Mesenchymal stem cell (in vitro differentiated cells and primary cell): ENCODE data around the gene ZG16.
"Not testable (repeated sequence)": the region's sequence is repeated elsewhere in the genome, so short reads cannot be mapped to it uniquely, and the experiment has no call there.

Experiments
- DNase-seq: peaks from one replicate; pipeline ENCODE4 v3.0.0-alpha.2; 2013
- H2AFZ ChIP-seq: one replicate; pipeline ENCODE4 v1.6.1; 2013; ENCODE audit warnings: low read depth, mild to moderate bottlenecking, control low read depth, inconsistent platforms, low read length, moderate library complexity
- H2AK5ac ChIP-seq: 2 replicates; pipeline ENCODE4 v1.6.1; 2013; ENCODE audit warnings: low read length, moderate library complexity, mild to moderate bottlenecking, inconsistent platforms; ENCODE audit not compliant: severe bottlenecking
- H2BK120ac ChIP-seq: one replicate; pipeline ENCODE4 v1.6.1; 2013; ENCODE audit warnings: low read depth, mild to moderate bottlenecking, inconsistent platforms, low read length, moderate library complexity
- H2BK12ac ChIP-seq, 2 experiments: one replicate each; pipeline ENCODE4 v1.6.1; 2013; ENCODE audit warnings: inconsistent platforms in 2 of 2, low read length in 2 of 2, mild to moderate bottlenecking in 2 of 2, moderate library complexity in 2 of 2, control low read depth in 1 of 2
- H2BK15ac ChIP-seq: one replicate; pipeline ENCODE4 v1.6.1; 2013; ENCODE audit warnings: mild to moderate bottlenecking, low read depth, inconsistent platforms; ENCODE audit not compliant: poor library complexity, severe bottlenecking
- H2BK5ac ChIP-seq: 2 replicates; pipeline ENCODE4 v1.6.1; 2013; ENCODE audit warnings: low read depth, mild to moderate bottlenecking, low read length, control low read depth, inconsistent platforms; ENCODE audit not compliant: poor library complexity, severe bottlenecking
- H3K14ac ChIP-seq, 2 experiments: one replicate each; pipeline ENCODE4 v1.6.1; 2013; ENCODE audit warnings: inconsistent platforms in 2 of 2, low read length in 2 of 2, control low read depth in 1 of 2, mild to moderate bottlenecking in 1 of 2, moderate library complexity in 1 of 2
- H3K18ac ChIP-seq, 2 experiments: one replicate each; pipeline ENCODE4 v1.6.1; 2013; ENCODE audit warnings: inconsistent platforms in 2 of 2, low read length in 2 of 2, control low read depth in 1 of 2, low read depth in 1 of 2, mild to moderate bottlenecking in 1 of 2
- H3K23ac ChIP-seq, 2 experiments: one replicate each; pipeline ENCODE4 v1.6.1; 2013; ENCODE audit warnings: inconsistent platforms in 2 of 2, low read length in 2 of 2, mild to moderate bottlenecking in 2 of 2, moderate library complexity in 2 of 2, control low read depth in 1 of 2
- H3K27ac ChIP-seq: 2 replicates; pipeline ENCODE4 v1.5.1; 2013; ENCODE audit warnings: mild to moderate bottlenecking, moderate library complexity, low read length, control low read depth, inconsistent platforms; ENCODE audit not compliant: poor library complexity, severe bottlenecking
- H3K27me3 ChIP-seq, 2 experiments: 2 replicates each; pipeline versions ENCODE4 v1.6.1 to v1.7.0; 2013; ENCODE audit warnings: low read length in 2 of 2, mild to moderate bottlenecking in 2 of 2, moderate library complexity in 2 of 2, control low read depth in 1 of 2, inconsistent platforms in 1 of 2; ENCODE audit not compliant: control insufficient read depth in 1 of 2, insufficient read depth in 1 of 2
- H3K36me3 ChIP-seq, 2 experiments: 2 replicates each; pipeline versions ENCODE4 v1.6.1 to v1.7.0; 2013; ENCODE audit warnings: low read length in 2 of 2, control low read depth in 1 of 2, inconsistent platforms in 1 of 2, low read depth in 1 of 2, mild to moderate bottlenecking in 1 of 2; ENCODE audit not compliant: insufficient read depth in 2 of 2, control insufficient read depth in 1 of 2
- H3K4ac ChIP-seq, 2 experiments: one replicate each; pipeline ENCODE4 v1.6.1; 2013; ENCODE audit warnings: inconsistent platforms in 2 of 2, low read length in 2 of 2, mild to moderate bottlenecking in 2 of 2, moderate library complexity in 2 of 2, control low read depth in 1 of 2, low read depth in 1 of 2
- H3K4me1 ChIP-seq: 2 replicates; pipeline ENCODE4 v1.6.1; 2013; ENCODE audit warnings: low read depth, low read length, control low read depth; ENCODE audit not compliant: control insufficient read depth, insufficient read depth
- H3K4me2 ChIP-seq: 2 replicates; pipeline ENCODE4 v1.6.1; 2013; ENCODE audit warnings: low read length, mild to moderate bottlenecking, inconsistent platforms; ENCODE audit not compliant: poor library complexity, severe bottlenecking
- H3K4me3 ChIP-seq, 2 experiments: 2 replicates each; pipeline versions ENCODE4 v1.5.1 to v1.7.0; 2013; ENCODE audit warnings: low read length in 2 of 2, mild to moderate bottlenecking in 2 of 2, control low read depth in 1 of 2, low read depth in 1 of 2; ENCODE audit not compliant: insufficient read depth in 1 of 2
- H3K79me1 ChIP-seq: replicated peaks from 2 replicates; pipeline ENCODE4 v1.6.1; 2013; ENCODE audit warnings: mild to moderate bottlenecking, control low read depth, low read length, inconsistent platforms; ENCODE audit not compliant: poor library complexity, severe bottlenecking
- H3K9ac ChIP-seq: 2 replicates; pipeline ENCODE4 v1.7.0; 2013; ENCODE audit warnings: mild to moderate bottlenecking, low read length, moderate library complexity
- H3K9me3 ChIP-seq: 2 replicates; pipeline ENCODE4 v1.7.0; 2013; ENCODE audit warnings: mild to moderate bottlenecking, low read length; ENCODE audit not compliant: control insufficient read depth
- H4K8ac ChIP-seq: one replicate; pipeline ENCODE4 v1.6.1; 2013; ENCODE audit warnings: inconsistent platforms, mild to moderate bottlenecking, low read length, moderate library complexity
- H4K91ac ChIP-seq: one replicate; pipeline ENCODE4 v1.6.1; 2013; ENCODE audit warnings: mild to moderate bottlenecking, low read length, inconsistent platforms
- WGBS: methylation state at CpG from one replicate; pipeline ENCODE4 v1.1.7; 2013; ENCODE audit warnings: mixed read lengths; 5-methylcytosine and 5-hydroxymethylcytosine counted together

Gene ZG16

GRCh38 chr16:29753516-29753915, 24.5 kb upstream of the ZG16 start:
- Histone ChIP-seq H3K18ac (no peak overlapping the region), H3K79me1 (no peaks in the 10 kb centered on the region), H3K27ac (no peak overlapping the region), H3K4ac (no peak overlapping the region), H3K36me3 (no peaks in the 10 kb centered on the region), H2BK12ac (no peak overlapping the region), H3K4me1 (peaks cover 3% of the 10 kb centered on the region), H3K9me3 (no peaks in the 10 kb centered on the region), H2BK120ac (no peak overlapping the region), H3K4me3 (no peak overlapping the region), H2AFZ (no peak overlapping the region), H3K9ac (no peak overlapping the region), H3K23ac (no peak overlapping the region), H2BK5ac (no peak overlapping the region), H4K91ac (no peak overlapping the region), H2BK15ac (no peak overlapping the region), H3K14ac (no peak overlapping the region), H4K8ac (no peak overlapping the region), H3K27me3 (no peaks in the 10 kb centered on the region), H3K4me2 (no peak overlapping the region), H2AK5ac (no peak overlapping the region)
- WGBS, result 50% methylated on average over 1 of the region's 1 CpG
- DNase-seq, result no peak

DNA sequence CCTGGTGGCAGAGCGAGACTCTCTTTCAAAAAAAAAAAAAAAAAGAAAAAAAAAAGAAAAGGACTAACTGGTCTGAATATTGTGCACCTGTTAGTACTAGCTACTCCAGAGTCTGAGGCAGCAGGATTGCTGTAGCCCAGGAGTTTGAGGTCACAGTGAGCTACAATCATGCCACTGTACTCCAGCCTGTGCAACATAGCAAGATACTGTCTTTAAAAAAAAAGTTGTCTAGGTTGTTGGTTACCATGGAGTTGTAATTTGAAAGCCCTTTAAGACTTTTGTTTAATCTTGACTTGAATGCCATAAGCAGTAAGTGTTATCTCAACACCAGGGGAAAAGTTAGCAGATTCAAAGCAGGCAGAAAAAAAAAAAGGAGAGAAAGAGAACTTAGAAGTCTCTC, 21.4 kb upstream of the ZG16 start:
- peak; percentile 7 for DNase-seq
- H3K23ac ChIP-seq, result no peak overlapping the region
- no peak overlapping the region for H2BK12ac ChIP-seq
- H4K91ac ChIP-seq, result no peak overlapping the region
- H3K4ac ChIP-seq, result no peak overlapping the region
- no peak overlapping the region for H3K4me3 ChIP-seq
- no CpG with 5 or more reads among the region's 1 CpG for WGBS
- no peak overlapping the region for H2BK15ac ChIP-seq
- H3K9me3 ChIP-seq, result no peaks in the 10 kb centered on the region
- H2BK120ac ChIP-seq, result no peak overlapping the region
- H3K27ac ChIP-seq, result no peak overlapping the region
- H2BK5ac ChIP-seq, result no peak overlapping the region
- H2AK5ac ChIP-seq, result no peak overlapping the region
- H4K8ac ChIP-seq, result no peak overlapping the region
- peaks cover 5% of the 10 kb centered on the region for H3K4me1 ChIP-seq
- no peaks in the 10 kb centered on the region for H3K79me1 ChIP-seq
- H3K27me3 ChIP-seq, result no peaks in the 10 kb centered on the region
- no peak overlapping the region for H3K9ac ChIP-seq
- no peak overlapping the region for H3K14ac ChIP-seq
- no peaks in the 10 kb centered on the region for H3K36me3 ChIP-seq
- no peak overlapping the region for H3K4me2 ChIP-seq
- H2AFZ ChIP-seq, result no peak overlapping the region
- H3K18ac ChIP-seq, result no peak overlapping the region

- H2AFZ ChIP-seq, H4K8ac ChIP-seq, H3K23ac ChIP-seq, H3K27me3 ChIP-seq, H2BK12ac ChIP-seq, H3K18ac ChIP-seq, H3K9ac ChIP-seq, H3K36me3 ChIP-seq, H2BK120ac ChIP-seq, H2BK15ac ChIP-seq, H2BK5ac ChIP-seq, H3K4me3 ChIP-seq, H3K9me3 ChIP-seq, H3K4ac ChIP-seq, H3K79me1 ChIP-seq, H3K27ac ChIP-seq, H2AK5ac ChIP-seq, H3K14ac ChIP-seq, H3K4me1 ChIP-seq, H3K4me2 ChIP-seq, DNase-seq, H4K91ac ChIP-seq: not testable (repeated sequence)
- WGBS, result 87% methylated on average over 8 of the region's 8 CpGs
Measured at GRCh38 chr16:29757086-29757485, 21.0 kb upstream of the ZG16 start.

- no peak overlapping the region for H3K4me2 ChIP-seq
- H4K8ac ChIP-seq, result no peak overlapping the region
- 52% methylated on average over 4 of the region's 6 CpGs for WGBS
- H3K4me3 ChIP-seq, result no peak overlapping the region
- no peak overlapping the region for H2BK120ac ChIP-seq
- H3K36me3 ChIP-seq, result no peaks in the 10 kb centered on the region
- H3K27ac ChIP-seq, result no peak overlapping the region
- H3K79me1 ChIP-seq, result no peaks in the 10 kb centered on the region
- peaks cover 0 to 6% of the 10 kb centered on the region in 2 experiments for H3K27me3 ChIP-seq
- no peak overlapping the region for H2BK12ac ChIP-seq
- H2AFZ ChIP-seq, result peak overlapping the region; percentile 27
- no peak overlapping the region for H2BK15ac ChIP-seq
- no peak overlapping the region for H3K14ac ChIP-seq
- H3K23ac ChIP-seq, result no peak overlapping the region
- H4K91ac ChIP-seq, result no peak overlapping the region
- H3K9me3 ChIP-seq, result no peaks in the 10 kb centered on the region
- peak; percentile 53 for DNase-seq
- peaks cover 5% of the 10 kb centered on the region for H3K4me1 ChIP-seq
- no peak overlapping the region for H2AK5ac ChIP-seq
- H3K4ac ChIP-seq, result no peak overlapping the region
- no peak overlapping the region for H2BK5ac ChIP-seq
- peak overlapping the region in 1 of 2 experiments; percentile 12 for H3K18ac ChIP-seq
- H3K9ac ChIP-seq, result peak overlapping the region; percentile 48
Measured at GRCh38 chr16:29757950-29758466, 20.0 kb upstream of the ZG16 start.
